ENCODE results near the gene TTLL10. TPM values are rescaled to one million over a fixed set of nuclear protein-coding genes. Genes with fewer than 3 reads are reported as not detected.

TTLL10 gene
- total RNA-seq, 1 experiment from 2014 or later, result 4.0 TPM

- no peaks in the 10 kb centered on the region for H3K9me2 ChIP-seq (ENCODE audit: insufficient read depth)
- peaks cover 19% of the 10 kb centered on the region; the same call in 1 of the 2 replicates for H3F3A ChIP-seq (ENCODE audit: insufficient read depth, low read depth)
- peak overlapping the region; percentile 99 for H3K4me3 ChIP-seq
- peaks cover 18% of the 10 kb centered on the region for H3K4me1 ChIP-seq (replicated peaks; ENCODE audit: insufficient read depth)
- CTCF ChIA-PET, result interaction anchor here (0.6 kb wide), 1 partner anchor 66 kb away, joined by 3 read pairs; no protein-coding TSS in a partner anchor
- TF ChIP-seq EZH2 (IDR thresholded peaks at IDR 0.05; ENCODE audit: low read depth), result no peak
- TF ChIP-seq CTCF (conservative IDR thresholded peaks at IDR 0.05), result no peak
- POLR2A ChIA-PET (ENCODE audit: unreplicated experiment), result interaction anchor here (0.5 kb wide), 1 partner anchor 109 kb away, joined by 14 read pairs; the partner anchor contains the start of gene UBE2J2
- H2AFZ ChIP-seq, result peak overlapping the region; percentile 52; the same call in 1 of the 2 replicates
- H3K9me3 ChIP-seq (ENCODE audit: insufficient read depth, low read depth), result no peaks in the 10 kb centered on the region
- peak overlapping the region; percentile 99 for H3K4me2 ChIP-seq
- H3K27me3 ChIP-seq (ENCODE audit: insufficient read depth, low read depth), result no peaks in the 10 kb centered on the region
- H3K27ac ChIP-seq, result peak overlapping the region; percentile 84
- peaks cover 58% of the 10 kb centered on the region for H3K79me2 ChIP-seq (ENCODE audit: low read depth)
- peaks cover 32% of the 10 kb centered on the region for H4K20me1 ChIP-seq (ENCODE audit: insufficient read depth)
- BruUV-seq (replicated peaks), result no TSS peak
- no peaks in the 10 kb centered on the region for H3K36me3 ChIP-seq (ENCODE audit: low read depth)
- intact Hi-C loops (cut with micrococcal nuclease; ENCODE audit: unreplicated experiment), result loop anchor here (2.0 to 5.0 kb wide), 2 partner anchors 42 to 140 kb away; partner anchors contain the start of gene TNFRSF18
- DNase-seq, result peak; percentile 76 to 78
Measured at GRCh38 chr1:1164701-1165451, 8.8 kb upstream of the TTLL10 start.

GRCh38 chr1:1165485-1165884 is 8.2 kb upstream of the TTLL10 start:
- H3K36me3 ChIP-seq (ENCODE audit: low read depth), result no peaks in the 10 kb centered on the region
- intact Hi-C loops (cut with micrococcal nuclease; ENCODE audit: unreplicated experiment), result loop anchor here (2.0 kb wide), 1 partner anchor 141 kb away; no protein-coding TSS in a partner anchor
- no peak overlapping the region; the same call in 1 of the 2 replicates for H2AFZ ChIP-seq
- CTCF ChIA-PET, result no interaction called here
- H3K9me3 ChIP-seq (ENCODE audit: insufficient read depth, low read depth), result no peaks in the 10 kb centered on the region
- DNase-seq, result peak in 1 of 2 experiments; percentile 43
- H3K4me2 ChIP-seq, result peak overlapping the region; percentile 99
- BruUV-seq (replicated peaks), result no TSS peak
- peaks cover 58% of the 10 kb centered on the region for H3K79me2 ChIP-seq (ENCODE audit: low read depth)
- H3K9me2 ChIP-seq (ENCODE audit: insufficient read depth), result no peaks in the 10 kb centered on the region
- H3K27ac ChIP-seq, result peak overlapping the region; percentile 84
- peak overlapping the region; percentile 99 for H3K4me3 ChIP-seq
- H4K20me1 ChIP-seq (ENCODE audit: insufficient read depth), result peaks cover 34% of the 10 kb centered on the region
- H3F3A ChIP-seq (ENCODE audit: insufficient read depth, low read depth), result peaks cover 18% of the 10 kb centered on the region; the same call in 1 of the 2 replicates
- TF ChIP-seq CTCF (conservative IDR thresholded peaks at IDR 0.05), result no peak
- TF ChIP-seq EZH2 (IDR thresholded peaks at IDR 0.05; ENCODE audit: low read depth), result no peak
- H3K27me3 ChIP-seq (ENCODE audit: insufficient read depth, low read depth), result no peaks in the 10 kb centered on the region
- POLR2A ChIA-PET (ENCODE audit: unreplicated experiment), result interaction anchor here (0.5 kb wide), 1 partner anchor 108 kb away, joined by 14 read pairs; the partner anchor contains the start of gene UBE2J2
- H3K4me1 ChIP-seq (replicated peaks; ENCODE audit: insufficient read depth), result peaks cover 18% of the 10 kb centered on the region

GRCh38 chr1:1165900-1166421 is 7.7 kb upstream of the TTLL10 start:
- H3K9me2 ChIP-seq (ENCODE audit: insufficient read depth), result no peaks in the 10 kb centered on the region
- peak overlapping the region; percentile 84 for H3K27ac ChIP-seq
- POLR2A ChIA-PET (ENCODE audit: unreplicated experiment), result interaction anchor here (0.5 kb wide), 1 partner anchor 9 kb away, joined by 3 read pairs; no protein-coding TSS in a partner anchor
- H3K4me2 ChIP-seq, result peak overlapping the region; percentile 99
- peak in 1 of 2 experiments; percentile 62 for DNase-seq
- CTCF ChIA-PET, result no interaction called here
- H3K36me3 ChIP-seq (ENCODE audit: low read depth), result no peaks in the 10 kb centered on the region
- no peak overlapping the region for H2AFZ ChIP-seq
- TF ChIP-seq EZH2 (IDR thresholded peaks at IDR 0.05; ENCODE audit: low read depth), result no peak
- TF ChIP-seq CTCF (conservative IDR thresholded peaks at IDR 0.05), result no peak
- peaks cover 34% of the 10 kb centered on the region for H4K20me1 ChIP-seq (ENCODE audit: insufficient read depth)
- no peaks in the 10 kb centered on the region for H3K27me3 ChIP-seq (ENCODE audit: insufficient read depth, low read depth)
- no TSS peak for BruUV-seq (replicated peaks)
- H3K9me3 ChIP-seq (ENCODE audit: insufficient read depth, low read depth), result no peaks in the 10 kb centered on the region
- H3K4me3 ChIP-seq, result peak overlapping the region; percentile 99
- H3F3A ChIP-seq (ENCODE audit: insufficient read depth, low read depth), result peaks cover 18% of the 10 kb centered on the region; the same call in 1 of the 2 replicates
- H3K79me2 ChIP-seq (ENCODE audit: low read depth), result peaks cover 58% of the 10 kb centered on the region
- intact Hi-C loops (cut with micrococcal nuclease; ENCODE audit: unreplicated experiment), result loop anchor here (2.0 kb wide), 1 partner anchor 141 kb away; no protein-coding TSS in a partner anchor
- peaks cover 18% of the 10 kb centered on the region for H3K4me1 ChIP-seq (replicated peaks; ENCODE audit: insufficient read depth)

Data from PC-9 (cell line).